DOHH2 (cell line): ENCODE measurements around the gene TLE5.

Source experiments
- EZH2phosphoT487 ChIP-seq: fragments of 200-600 bp; sonication (generic); IDR thresholded peaks from 2 replicates; pipeline ENCODE4 v1.6.1; 2017; ENCODE audit warnings: borderline replicate concordance, mild to moderate bottlenecking, antibody characterized with exemption, low read length, moderate library complexity, mixed read lengths
- TF ChIP-seq, protein P1 (sequence below): fragments of 200-600 bp; sonication (generic); IDR thresholded peaks from one replicate; pipeline ENCODE4 v1.5.1; 2014; ENCODE audit warnings: antibody characterized with exemption, mild to moderate bottlenecking, low read depth, low read length; ENCODE audit not compliant: poor library complexity, severe bottlenecking

DNA sequence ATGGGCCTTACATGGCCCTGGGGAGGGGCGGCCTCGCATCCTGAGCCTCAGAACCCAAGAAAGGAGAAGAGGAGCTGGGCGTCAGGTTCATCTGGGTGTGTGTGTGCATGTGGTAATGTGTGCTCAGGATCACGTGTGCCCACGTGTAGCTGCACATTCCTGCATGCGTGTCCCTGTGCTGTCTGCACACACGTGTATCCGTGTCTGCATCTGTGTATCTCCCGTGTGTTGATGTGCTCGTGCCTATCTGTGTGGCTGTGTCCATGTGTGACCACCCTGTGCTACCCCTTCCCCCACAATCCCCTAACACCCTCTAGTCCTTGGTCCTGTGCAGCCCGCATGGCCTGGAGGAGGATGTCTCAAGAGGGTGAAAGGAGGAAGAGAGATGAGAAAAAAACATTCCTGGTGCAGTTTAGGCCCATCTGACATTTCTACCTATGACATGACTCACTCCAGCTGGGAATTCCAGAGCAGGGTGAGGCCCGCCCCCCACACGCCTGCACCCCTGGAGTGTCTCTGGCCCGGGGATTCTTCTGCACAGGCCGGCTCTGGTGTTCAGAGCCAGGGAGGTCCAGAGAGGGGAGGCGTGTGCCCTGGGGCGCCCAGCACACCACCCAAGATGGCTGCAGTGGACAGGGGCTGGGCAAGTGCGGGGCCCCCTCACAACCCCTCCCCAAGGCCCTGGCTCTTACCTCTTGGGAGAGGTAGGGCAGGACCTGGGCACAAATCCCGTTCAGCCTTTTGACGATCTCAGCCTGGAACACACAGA is 7.1 kb downstream of the TLE5 start:
- TF ChIP-seq, protein P1, sequence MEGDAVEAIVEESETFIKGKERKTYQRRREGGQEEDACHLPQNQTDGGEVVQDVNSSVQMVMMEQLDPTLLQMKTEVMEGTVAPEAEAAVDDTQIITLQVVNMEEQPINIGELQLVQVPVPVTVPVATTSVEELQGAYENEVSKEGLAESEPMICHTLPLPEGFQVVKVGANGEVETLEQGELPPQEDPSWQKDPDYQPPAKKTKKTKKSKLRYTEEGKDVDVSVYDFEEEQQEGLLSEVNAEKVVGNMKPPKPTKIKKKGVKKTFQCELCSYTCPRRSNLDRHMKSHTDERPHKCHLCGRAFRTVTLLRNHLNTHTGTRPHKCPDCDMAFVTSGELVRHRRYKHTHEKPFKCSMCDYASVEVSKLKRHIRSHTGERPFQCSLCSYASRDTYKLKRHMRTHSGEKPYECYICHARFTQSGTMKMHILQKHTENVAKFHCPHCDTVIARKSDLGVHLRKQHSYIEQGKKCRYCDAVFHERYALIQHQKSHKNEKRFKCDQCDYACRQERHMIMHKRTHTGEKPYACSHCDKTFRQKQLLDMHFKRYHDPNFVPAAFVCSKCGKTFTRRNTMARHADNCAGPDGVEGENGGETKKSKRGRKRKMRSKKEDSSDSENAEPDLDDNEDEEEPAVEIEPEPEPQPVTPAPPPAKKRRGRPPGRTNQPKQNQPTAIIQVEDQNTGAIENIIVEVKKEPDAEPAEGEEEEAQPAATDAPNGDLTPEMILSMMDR, result no peak
- no peak for TF ChIP-seq EZH2phosphoT487
